ENCODE data around the gene LRRC36.
"Not testable (repeated sequence)": the region's sequence is repeated elsewhere in the genome, so short reads cannot be mapped to it uniquely, and the experiment has no call there.

LRRC36 gene

GRCh38 chr16:67349172-67349571 is 22.6 kb downstream of the LRRC36 start:
- no peak overlapping the region for H3K4me2 ChIP-seq (ENCODE audit: low read length)
- H2AK5ac ChIP-seq (ENCODE audit: low read length), result no peak overlapping the region
- H2BK5ac ChIP-seq (ENCODE audit: low read depth, low read length, poor library complexity), result no peak overlapping the region
- no peaks in the 10 kb centered on the region for H3K27me3 ChIP-seq (ENCODE audit: insufficient read depth, low read length)
- H3K4me1 ChIP-seq (ENCODE audit: control insufficient read depth in 1 of 2, insufficient read depth in 2 of 2, low read length in 2 of 2), result no peaks in the 10 kb centered on the region
- H2BK12ac ChIP-seq (ENCODE audit: low read length), result no peak overlapping the region
- no peak overlapping the region for H2BK120ac ChIP-seq (ENCODE audit: insufficient read depth, low read length, poor library complexity)
- H4K12ac ChIP-seq (ENCODE audit: low read depth, low read length), result no peak overlapping the region
- no peak overlapping the region for H3K4me3 ChIP-seq (ENCODE audit: low read depth, low read length)
- no peak overlapping the region for H3K18ac ChIP-seq (ENCODE audit: low read length)
- no peaks in the 10 kb centered on the region for H3K79me1 ChIP-seq (ENCODE audit: low read length)
- H3K36me3 ChIP-seq (ENCODE audit: control insufficient read depth in 1 of 2, insufficient read depth in 2 of 2, low read length in 2 of 2), result no peaks in the 10 kb centered on the region
- H3K4ac ChIP-seq (ENCODE audit: low read depth, low read length), result no peak overlapping the region
- no peaks in the 10 kb centered on the region for H3K79me2 ChIP-seq (ENCODE audit: control insufficient read depth, insufficient read depth, low read length, poor library complexity)
- no peak overlapping the region for H4K8ac ChIP-seq (ENCODE audit: low read depth, low read length)
- H2AFZ ChIP-seq (ENCODE audit: insufficient read depth, low read length, poor library complexity), result no peak overlapping the region
- peak in 1 of 2 donors; percentile 34 for DNase-seq
- H3K27ac ChIP-seq (ENCODE audit: low read depth, low read length), result no peak overlapping the region
- no peaks in the 10 kb centered on the region for H3K9me3 ChIP-seq (ENCODE audit: insufficient read depth, low read depth, low read length)
- no peak overlapping the region for H3K14ac ChIP-seq (ENCODE audit: low read length)
- no peak overlapping the region for H3K9ac ChIP-seq (ENCODE audit: low read length)
- H3K23ac ChIP-seq (ENCODE audit: low read length), result no peak overlapping the region
- H4K91ac ChIP-seq (ENCODE audit: low read depth, low read length), result no peak overlapping the region

GRCh38 chr16:67350324-67350723 is 23.7 kb downstream of the LRRC36 start:
- Histone ChIP-seq H3K4me3 (ENCODE audit: low read depth, low read length) (no peak overlapping the region), H3K23ac (ENCODE audit: low read length) (no peak overlapping the region), H2BK5ac (ENCODE audit: low read depth, low read length, poor library complexity) (no peak overlapping the region), H2AK5ac (ENCODE audit: low read length) (no peak overlapping the region), H2BK12ac (ENCODE audit: low read length) (no peak overlapping the region), H3K14ac (ENCODE audit: low read length) (no peak overlapping the region), H3K4ac (ENCODE audit: low read depth, low read length) (no peak overlapping the region), H3K79me1 (ENCODE audit: low read length) (no peaks in the 10 kb centered on the region), H4K91ac (ENCODE audit: low read depth, low read length) (no peak overlapping the region), H3K18ac (ENCODE audit: low read length) (no peak overlapping the region), H3K79me2 (ENCODE audit: control insufficient read depth, insufficient read depth, low read length, poor library complexity) (no peaks in the 10 kb centered on the region), H2BK120ac (ENCODE audit: insufficient read depth, low read length, poor library complexity) (no peak overlapping the region), H3K4me2 (ENCODE audit: low read length) (no peak overlapping the region), H2AFZ (ENCODE audit: insufficient read depth, low read length, poor library complexity) (no peak overlapping the region), H3K36me3 (ENCODE audit: control insufficient read depth in 1 of 2, insufficient read depth in 2 of 2, low read length in 2 of 2) (no peaks in the 10 kb centered on the region), H3K9ac (ENCODE audit: low read length) (no peak overlapping the region), H4K12ac (ENCODE audit: low read depth, low read length) (no peak overlapping the region), H4K8ac (ENCODE audit: low read depth, low read length) (no peak overlapping the region), H3K4me1 (ENCODE audit: control insufficient read depth in 1 of 2, insufficient read depth in 2 of 2, low read length in 2 of 2) (no peaks in the 10 kb centered on the region), H3K27ac (ENCODE audit: low read depth, low read length) (no peak overlapping the region), H3K9me3 (ENCODE audit: insufficient read depth, low read depth, low read length) (no peaks in the 10 kb centered on the region), H3K27me3 (ENCODE audit: insufficient read depth, low read length) (no peaks in the 10 kb centered on the region)
- no CpG with 5 or more reads among the region's 1 CpG for WGBS (ENCODE audit: extremely low coverage, insufficient coverage, insufficient read length)
- no peak for DNase-seq

DNA sequence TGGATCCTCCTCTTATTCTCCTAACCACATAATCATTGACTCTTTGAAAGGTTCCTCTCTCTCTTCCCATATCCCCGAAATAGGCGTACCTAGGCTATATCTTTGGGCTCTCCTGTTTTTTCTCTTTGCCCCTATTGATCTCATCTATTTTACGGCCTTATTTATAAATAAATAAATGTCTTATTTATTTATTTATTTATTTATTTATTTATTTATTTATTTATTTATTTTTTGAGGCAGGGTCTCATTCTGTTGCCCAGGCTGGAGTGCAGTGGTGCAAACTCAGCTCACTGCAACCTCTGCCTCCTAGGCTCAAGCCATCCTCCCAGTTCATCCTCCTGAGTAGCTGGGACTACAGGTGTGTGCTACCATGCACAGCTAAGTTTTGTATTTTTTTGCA is 25.8 kb downstream of the LRRC36 start:
- not testable (repeated sequence) for H3K79me2 ChIP-seq (ENCODE audit: control insufficient read depth, insufficient read depth, low read length, poor library complexity); H2AFZ ChIP-seq (ENCODE audit: insufficient read depth, low read length, poor library complexity); H2BK120ac ChIP-seq (ENCODE audit: insufficient read depth, low read length, poor library complexity); H3K14ac ChIP-seq (ENCODE audit: low read length); H3K4me1 ChIP-seq (ENCODE audit: control insufficient read depth in 1 of 2, insufficient read depth in 2 of 2, low read length in 2 of 2); H4K12ac ChIP-seq (ENCODE audit: low read depth, low read length); H3K4me2 ChIP-seq (ENCODE audit: low read length); H4K8ac ChIP-seq (ENCODE audit: low read depth, low read length); H4K91ac ChIP-seq (ENCODE audit: low read depth, low read length); H2BK5ac ChIP-seq (ENCODE audit: low read depth, low read length, poor library complexity); H3K9ac ChIP-seq (ENCODE audit: low read length); DNase-seq; H3K4ac ChIP-seq (ENCODE audit: low read depth, low read length); H3K4me3 ChIP-seq (ENCODE audit: low read depth, low read length); H2AK5ac ChIP-seq (ENCODE audit: low read length); H3K18ac ChIP-seq (ENCODE audit: low read length); H3K79me1 ChIP-seq (ENCODE audit: low read length); H3K27ac ChIP-seq (ENCODE audit: low read depth, low read length); H3K36me3 ChIP-seq (ENCODE audit: control insufficient read depth in 1 of 2, insufficient read depth in 2 of 2, low read length in 2 of 2); H2BK12ac ChIP-seq (ENCODE audit: low read length); H3K23ac ChIP-seq (ENCODE audit: low read length); H3K27me3 ChIP-seq (ENCODE audit: insufficient read depth, low read length); H3K9me3 ChIP-seq (ENCODE audit: insufficient read depth, low read depth, low read length)
- WGBS (ENCODE audit: extremely low coverage, insufficient coverage, insufficient read length), result no CpG with 5 or more reads among the region's 3 CpGs

DNA sequence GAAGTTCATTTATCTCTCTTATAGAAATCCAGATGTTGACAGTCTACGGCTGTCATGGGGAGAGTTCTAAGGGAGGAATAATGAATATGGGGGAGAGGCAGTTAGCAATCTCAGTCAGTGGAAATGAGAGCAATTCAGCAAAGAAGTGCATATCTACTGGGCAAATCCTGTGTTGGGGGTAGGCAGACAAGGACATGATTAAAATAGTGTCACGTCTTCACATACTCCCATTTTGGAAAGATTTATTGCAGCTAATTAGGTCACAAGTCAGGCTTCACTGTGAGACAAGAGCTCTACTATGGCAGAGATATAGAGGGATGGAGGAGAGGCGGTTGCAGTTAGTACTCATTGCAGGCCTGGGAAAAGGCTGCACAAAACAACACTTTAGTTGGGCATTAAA is 29.8 kb downstream of the LRRC36 start:
- no peak overlapping the region for H3K27ac ChIP-seq (ENCODE audit: low read depth, low read length)
- no peak overlapping the region for H3K23ac ChIP-seq (ENCODE audit: low read length)
- no peaks in the 10 kb centered on the region for H3K79me1 ChIP-seq (ENCODE audit: low read length)
- H3K14ac ChIP-seq (ENCODE audit: low read length), result no peak overlapping the region
- no peak overlapping the region for H3K18ac ChIP-seq (ENCODE audit: low read length)
- H3K4me3 ChIP-seq (ENCODE audit: low read depth, low read length), result no peak overlapping the region
- DNase-seq, result no peak
- H3K4me1 ChIP-seq (ENCODE audit: control insufficient read depth in 1 of 2, insufficient read depth in 2 of 2, low read length in 2 of 2), result no peaks in the 10 kb centered on the region
- H2AFZ ChIP-seq (ENCODE audit: insufficient read depth, low read length, poor library complexity), result no peak overlapping the region
- H4K12ac ChIP-seq (ENCODE audit: low read depth, low read length), result no peak overlapping the region
- no CpG with 5 or more reads among the region's 3 CpGs for WGBS (ENCODE audit: extremely low coverage, insufficient coverage, insufficient read length)
- H3K79me2 ChIP-seq (ENCODE audit: control insufficient read depth, insufficient read depth, low read length, poor library complexity), result no peaks in the 10 kb centered on the region
- H2BK120ac ChIP-seq (ENCODE audit: insufficient read depth, low read length, poor library complexity), result no peak overlapping the region
- no peaks in the 10 kb centered on the region for H3K9me3 ChIP-seq (ENCODE audit: insufficient read depth, low read depth, low read length)
- no peak overlapping the region for H2AK5ac ChIP-seq (ENCODE audit: low read length)
- no peak overlapping the region for H3K4me2 ChIP-seq (ENCODE audit: low read length)
- H4K91ac ChIP-seq (ENCODE audit: low read depth, low read length), result no peak overlapping the region
- no peak overlapping the region for H4K8ac ChIP-seq (ENCODE audit: low read depth, low read length)
- H2BK12ac ChIP-seq (ENCODE audit: low read length), result no peak overlapping the region
- H3K27me3 ChIP-seq (ENCODE audit: insufficient read depth, low read length), result no peaks in the 10 kb centered on the region
- H3K36me3 ChIP-seq (ENCODE audit: control insufficient read depth in 1 of 2, insufficient read depth in 2 of 2, low read length in 2 of 2), result no peaks in the 10 kb centered on the region
- no peak overlapping the region for H3K4ac ChIP-seq (ENCODE audit: low read depth, low read length)
- H3K9ac ChIP-seq (ENCODE audit: low read length), result no peak overlapping the region
- H2BK5ac ChIP-seq (ENCODE audit: low read depth, low read length, poor library complexity), result no peak overlapping the region

GRCh38 chr16:67357561-67357960 is 30.9 kb downstream of the LRRC36 start:
- Histone ChIP-seq H3K9me3 (ENCODE audit: insufficient read depth, low read depth, low read length) (no peaks in the 10 kb centered on the region), H2BK5ac (ENCODE audit: low read depth, low read length, poor library complexity) (no peak overlapping the region), H3K14ac (ENCODE audit: low read length) (no peak overlapping the region), H2BK12ac (ENCODE audit: low read length) (no peak overlapping the region), H3K9ac (ENCODE audit: low read length) (no peak overlapping the region), H3K4ac (ENCODE audit: low read depth, low read length) (no peak overlapping the region), H2AK5ac (ENCODE audit: low read length) (no peak overlapping the region), H4K91ac (ENCODE audit: low read depth, low read length) (no peak overlapping the region), H3K79me2 (ENCODE audit: control insufficient read depth, insufficient read depth, low read length, poor library complexity) (no peaks in the 10 kb centered on the region), H3K4me3 (ENCODE audit: low read depth, low read length) (no peak overlapping the region), H2AFZ (ENCODE audit: insufficient read depth, low read length, poor library complexity) (no peak overlapping the region), H3K18ac (ENCODE audit: low read length) (no peak overlapping the region), H3K27me3 (ENCODE audit: insufficient read depth, low read length) (no peaks in the 10 kb centered on the region), H3K36me3 (ENCODE audit: control insufficient read depth in 1 of 2, insufficient read depth in 2 of 2, low read length in 2 of 2) (no peaks in the 10 kb centered on the region), H3K4me1 (ENCODE audit: control insufficient read depth in 1 of 2, insufficient read depth in 2 of 2, low read length in 2 of 2) (no peaks in the 10 kb centered on the region), H3K23ac (ENCODE audit: low read length) (no peak overlapping the region), H3K79me1 (ENCODE audit: low read length) (no peaks in the 10 kb centered on the region), H4K8ac (ENCODE audit: low read depth, low read length) (no peak overlapping the region), H4K12ac (ENCODE audit: low read depth, low read length) (no peak overlapping the region), H3K4me2 (ENCODE audit: low read length) (no peak overlapping the region), H3K27ac (ENCODE audit: low read depth, low read length) (no peak overlapping the region), H2BK120ac (ENCODE audit: insufficient read depth, low read length, poor library complexity) (no peak overlapping the region)
- DNase-seq, result no peak
- no CpG with 5 or more reads among the region's 4 CpGs for WGBS (ENCODE audit: extremely low coverage, insufficient coverage, insufficient read length)

Data from trophoblast cell (in vitro differentiated cells and primary cell).